Transverse colon (tissue), 4 donors: Measurements from ENCODE around the gene LRRC7. TPM values are rescaled to one million over a fixed set of nuclear protein-coding genes. Genes with fewer than 3 reads are reported as not detected.

Source experiments
- DNase-seq: peaks from one replicate; pipeline ENCODE4 v3.0.0-alpha.2; 2019
- H3K27ac ChIP-seq, 4 donors: fragments of 200-600 bp; sonication (generic); 2 replicates each; pipeline ENCODE4 v1.5.1; 2016 to 2018; ENCODE audit warnings: inconsistent platforms in 4 of 4
- H3K27me3 ChIP-seq: fragments of 200-600 bp; sonication (generic); 2 replicates; pipeline ENCODE4 v1.5.1; 2017; ENCODE audit warnings: inconsistent platforms
- H3K36me3 ChIP-seq, 4 donors: fragments of 200-600 bp; sonication (generic); 2 replicates each; pipeline ENCODE4 v1.5.1; 2017 to 2019; ENCODE audit warnings: inconsistent platforms in 4 of 4
- H3K4me1 ChIP-seq, 4 donors: fragments of 200-600 bp; sonication (generic); 2 replicates each; pipeline ENCODE4 v1.5.1; 2017 to 2020; ENCODE audit warnings: inconsistent platforms in 4 of 4
- H3K4me3 ChIP-seq, 4 donors: fragments of 200-600 bp; sonication (generic); 1 replicate in 1 of 4; 2 replicates in 3 of 4; pipeline versions ENCODE4 v1.5.1 to v1.6.1; 2017 to 2019; ENCODE audit warnings: inconsistent platforms in 4 of 4
- H3K9me3 ChIP-seq, 2 donors: fragments of 200-600 bp; sonication (generic); 2 replicates each; pipeline ENCODE4 v1.5.1; 2017 to 2019; ENCODE audit warnings: inconsistent platforms in 2 of 2
- CTCF ChIP-seq, 5 experiments: fragments of 200-600 bp in 3 of 5; fragments of 450-650 bp in 2 of 5; sonication (generic) in 3 of 5; IDR thresholded peaks; 1 replicate in 2 of 5; 2 replicates in 3 of 5; pipeline ENCODE4 v1.5.1; 2016 to 2017; ENCODE audit warnings: antibody characterized with exemption in 5 of 5, inconsistent platforms in 3 of 5, mild to moderate bottlenecking in 2 of 5, moderate library complexity in 1 of 5
- EP300 ChIP-seq: sonication (generic); formaldehyde crosslinking; IDR thresholded peaks from one replicate; pipeline ENCODE4 v1.6.1; 2017; ENCODE audit warnings: antibody characterized with exemption, low read depth
- POLR2A ChIP-seq: fragments of 450-650 bp; IDR thresholded peaks from one replicate; pipeline ENCODE4 v1.6.1; 2016; ENCODE audit warnings: antibody characterized with exemption, mild to moderate bottlenecking, moderate library complexity
- POLR2AphosphoS5 ChIP-seq, 3 donors: sonication (generic); formaldehyde crosslinking; IDR thresholded peaks; one replicate each; pipeline ENCODE4 v1.6.1; 2016; ENCODE audit warnings: antibody characterized with exemption in 3 of 3
- WGBS, 2 donors: methylation state at CpG; one replicate each; pipeline ENCODE4 v1.1.5; 2018; ENCODE audit warnings: low coverage in 1 of 2; 5-methylcytosine and 5-hydroxymethylcytosine counted together
- in situ Hi-C, 4 donors: fragments of 200-750 bp; cut with MboI; loops; one replicate each; pipeline versions ENCODE4 v1.15.0 to v1.15.1; 2017; ENCODE audit warnings: low sequenced_read_pairs in 3 of 4, low pct_ligation_motif_present in 1 of 4, low pct_unique_long_range_greater_than_20kb in 1 of 4
- intact Hi-C: fragments of 100-400 bp; cut with DNase I; formaldehyde crosslinking; loops from one replicate; pipeline ENCODE4 v1.15.1; 2023; ENCODE audit warnings: low total_unique reads
- total RNA-seq, 4 donors: library from RNA; depleted of rRNA; stranded (reverse); fragments of >200 nt; gene quantifications; one replicate each; pipeline ENCODE4 v1.1.0, GENCODE V29; 2016

Gene LRRC7
- total RNA-seq, 4 donors from 2014 or later = 0.32 to 1.1 TPM; not detected in 2

- H3K27ac ChIP-seq = no peak overlapping the region
- TF ChIP-seq CTCF (IDR thresholded peaks at IDR 0.05) = no peak
- no peak for TF ChIP-seq POLR2AphosphoS5 (IDR thresholded peaks at IDR 0.05)
- H3K36me3 ChIP-seq = no peaks in the 10 kb centered on the region
- H3K4me1 ChIP-seq = peaks cover 0 to 21% (median 14%) of the 10 kb centered on the region in 4 donors
- peak overlapping the region in 3 of 4 donors; percentile 35 to 58 (median 49) for H3K4me3 ChIP-seq
- intact Hi-C loops = no loop called here
- 11 to 22% methylated on average over 15 to 26 of the region's 26 CpGs for WGBS, 2 donors
- no peaks in the 10 kb centered on the region for H3K9me3 ChIP-seq
- in situ Hi-C loops = no loop called here
- peaks cover 72% of the 10 kb centered on the region for H3K27me3 ChIP-seq
- DNase-seq = no peak
Measured at GRCh38 chr1:69569576-69570328, 2.0 kb downstream of the LRRC7 start.

GRCh38 chr1:69570356-69570755 is 2.6 kb downstream of the LRRC7 start:
- TF ChIP-seq POLR2A (no peak), EP300 (no peak), POLR2AphosphoS5 (IDR thresholded peaks at IDR 0.05) (no peak), CTCF (IDR thresholded peaks at IDR 0.05) (no peak)
- no peaks in the 10 kb centered on the region for H3K36me3 ChIP-seq
- peaks cover 68% of the 10 kb centered on the region for H3K27me3 ChIP-seq
- H3K4me3 ChIP-seq = peak overlapping the region in 1 of 4 donors; percentile 58
- no peak for DNase-seq
- intact Hi-C loops (no loop called here), in situ Hi-C loops (no loop called here)
- no peaks in the 10 kb centered on the region for H3K9me3 ChIP-seq
- peaks cover 0 to 21% (median 14%) of the 10 kb centered on the region in 4 donors for H3K4me1 ChIP-seq
- H3K27ac ChIP-seq = no peak overlapping the region
- WGBS, 2 donors = 37 to 65% methylated on average over 4 to 10 of the region's 10 CpGs

GRCh38 chr1:69572921-69573320 is 5.2 kb downstream of the LRRC7 start:
- 65 to 66% methylated on average over 2 of the region's 2 CpGs for WGBS, 2 donors
- in situ Hi-C loops = no loop called here
- TF ChIP-seq EP300 (no peak), POLR2AphosphoS5 (IDR thresholded peaks at IDR 0.05) (no peak), POLR2A (no peak), CTCF (IDR thresholded peaks at IDR 0.05) (no peak)

GRCh38 chr1:69573911-69574310 is 6.2 kb downstream of the LRRC7 start:
- WGBS, 2 donors = 47 to 50% methylated on average over 2 of the region's 2 CpGs
- H3K4me3 ChIP-seq = no peak overlapping the region
- no peaks in the 10 kb centered on the region for H3K36me3 ChIP-seq
- intact Hi-C loops = no loop called here
- DNase-seq = no peak
- TF ChIP-seq POLR2A (no peak), CTCF (IDR thresholded peaks at IDR 0.05) (no peak), POLR2AphosphoS5 (IDR thresholded peaks at IDR 0.05) (no peak), EP300 (no peak)
- no peaks in the 10 kb centered on the region for H3K9me3 ChIP-seq
- peaks cover 32% of the 10 kb centered on the region for H3K27me3 ChIP-seq
- H3K27ac ChIP-seq = no peak overlapping the region
- H3K4me1 ChIP-seq = peaks cover 0 to 4% (median 0%) of the 10 kb centered on the region in 4 donors
- in situ Hi-C loops = no loop called here

More at GRCh38 chr1:69572921-69573320, 5.2 kb downstream of the LRRC7 start:
- Histone ChIP-seq H3K4me1 (peaks cover 0 to 14% (median 7%) of the 10 kb centered on the region in 4 donors), H3K9me3 (no peaks in the 10 kb centered on the region), H3K36me3 (no peaks in the 10 kb centered on the region), H3K4me3 (no peak overlapping the region), H3K27me3 (peaks cover 42% of the 10 kb centered on the region), H3K27ac (no peak overlapping the region)
- no peak for DNase-seq
- intact Hi-C loops = no loop called here
